Dermis microvascular lymphatic vessel endothelial cell (primary cell): ENCODE results near the gene EEF2KMT. TPM values are rescaled to one million over a fixed set of nuclear protein-coding genes. Genes with fewer than 3 reads are reported as not detected.
A peak's percentile ranks its signal among the peaks of the same experiment; 100 is the strongest.
"Not testable (repeated sequence)": the region's sequence is repeated elsewhere in the genome, so short reads cannot be mapped to it uniquely, and the experiment has no call there.

ENCODE experiments used
- DNase-seq, 2 donors: peaks; one replicate each; pipeline versions ENCODE4 v3.0.0 to v3.0.0-alpha.2; 2010; ENCODE audit warnings: low read depth in 2 of 2
- total RNA-seq: library from RNA; depleted of rRNA; stranded (reverse); fragments of >200 nt; gene quantifications from 2 replicates; pipeline ENCODE4 v1.2.1, GENCODE V29; 2014

The EEF2KMT gene
- total RNA-seq, 1 donor from 2014 or later, result 6.4 TPM

GRCh38 chr16:5071681-5072333, 25.8 kb downstream of the EEF2KMT start, which contains the start of gene ALG1:
ALG1 (plus strand) TSS chr16:5071843; CDS start chr16:5071850, 7 bp downstream.
- DNase-seq, result peak; percentile 74 to 87

DNA sequence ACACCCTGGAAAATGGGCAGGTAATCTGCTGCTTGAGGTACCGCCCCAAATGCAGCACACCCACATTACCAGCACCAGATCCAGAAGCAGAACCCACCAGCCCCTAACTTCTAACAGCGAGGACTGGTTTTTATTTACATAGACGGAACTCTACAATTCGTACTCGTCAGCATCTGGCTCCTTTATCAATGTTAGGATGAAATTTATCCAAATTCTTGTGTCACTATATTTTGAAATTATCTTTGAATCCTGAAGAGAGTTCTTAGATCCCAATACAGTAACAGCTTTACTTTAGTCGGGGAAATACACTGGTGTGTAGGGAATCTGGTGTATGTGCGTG, 26.3 kb downstream of the EEF2KMT start:
- no peak for DNase-seq

DNA sequence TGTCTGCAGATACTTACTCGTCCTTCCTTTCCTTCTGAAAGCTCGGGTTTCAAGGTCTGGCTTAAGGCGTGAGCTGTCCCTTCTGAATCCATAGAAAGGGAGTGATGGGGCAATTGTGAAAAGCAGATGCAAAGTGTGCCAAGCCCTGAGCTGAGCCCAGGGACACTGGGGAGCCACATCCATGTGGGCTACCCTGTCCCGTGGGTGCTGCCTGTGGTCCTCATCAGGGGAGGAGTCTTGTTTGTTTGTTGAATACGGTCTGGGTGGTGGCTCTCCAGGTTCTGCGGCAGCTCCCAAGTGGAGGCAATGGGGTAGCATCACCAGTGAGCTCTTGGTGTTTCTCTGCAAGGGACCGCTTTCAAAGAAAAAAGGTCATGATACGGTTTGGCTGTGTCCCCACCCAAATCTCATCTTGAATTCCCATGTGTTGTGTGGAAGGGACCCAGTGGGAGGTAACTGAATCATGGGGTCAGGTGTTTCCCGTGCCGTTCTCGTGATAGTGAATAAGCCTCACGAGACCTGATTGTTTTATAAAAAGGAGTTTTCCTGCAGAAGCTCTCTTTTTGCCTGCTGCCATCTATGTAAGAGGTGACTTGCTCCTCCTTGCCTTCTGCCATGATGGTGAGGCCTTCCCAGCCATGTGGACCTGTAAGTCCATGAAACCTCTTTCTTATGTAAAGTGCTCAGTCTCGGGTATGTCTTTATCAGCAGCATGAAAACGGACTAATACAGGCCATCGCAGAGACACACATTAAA, 27.0 kb downstream of the EEF2KMT start:
- DNase-seq, result no peak

DNA sequence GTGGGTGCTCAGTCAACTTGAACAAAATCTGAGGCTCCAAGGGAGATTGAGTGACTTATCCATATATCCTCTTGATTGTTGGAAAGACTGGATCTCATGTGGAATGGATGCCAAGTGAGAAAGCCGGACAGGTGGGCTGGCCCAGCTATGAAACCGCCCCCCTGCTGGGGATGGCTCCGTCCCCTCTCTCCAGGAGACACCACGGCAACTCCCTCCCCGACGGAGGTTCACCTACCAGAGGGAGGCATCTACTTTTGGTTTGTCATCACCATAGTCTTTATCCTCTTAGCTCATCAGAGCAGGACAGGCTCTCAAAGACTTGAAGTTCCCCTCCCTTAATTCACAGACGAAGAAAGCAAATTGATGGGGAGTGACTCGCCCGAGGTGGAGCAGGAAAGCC, 27.7 kb downstream of the EEF2KMT start:
- DNase-seq, result no peak

DNA sequence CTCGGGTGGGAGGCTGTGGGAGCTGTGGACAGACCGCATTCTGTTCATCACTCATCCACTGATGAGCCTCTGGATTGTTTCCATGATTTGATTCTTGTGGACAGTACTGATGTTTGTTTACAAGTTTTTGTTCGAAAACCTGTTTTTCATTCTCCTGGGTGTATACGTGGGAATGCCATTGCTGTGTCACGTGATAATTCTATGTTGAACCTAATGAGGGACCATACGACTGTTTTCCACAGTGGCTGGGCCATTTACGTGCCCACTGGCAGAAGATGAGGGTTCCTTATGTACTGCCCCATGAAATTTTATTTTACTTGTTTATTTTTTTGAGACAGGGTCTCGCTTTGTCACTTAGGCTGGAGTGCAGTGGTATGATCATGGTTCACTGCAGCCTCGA, 28.5 kb downstream of the EEF2KMT start:
- DNase-seq, result no peak

DNA sequence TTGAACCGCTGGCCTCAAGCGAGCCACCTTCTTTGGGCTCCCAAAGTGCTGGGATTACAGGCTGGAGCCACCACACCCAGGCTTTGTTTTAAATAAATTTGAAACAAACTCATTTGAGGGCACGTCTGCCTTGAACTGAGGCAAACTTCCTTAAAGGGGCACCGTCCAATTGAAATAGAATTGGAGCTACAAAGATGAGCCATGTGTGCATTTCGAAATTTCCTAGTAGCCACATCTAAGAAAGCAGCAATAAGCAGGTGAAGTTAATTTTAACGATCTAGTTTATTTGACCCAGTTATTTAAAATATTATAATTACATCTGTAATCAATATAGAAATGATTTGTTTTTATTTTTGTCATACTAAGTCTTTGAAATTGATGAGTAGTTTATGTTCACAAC, 31.1 kb downstream of the EEF2KMT start:
- DNase-seq, result no peak

- DNase-seq, result no peak
Measured at GRCh38 chr16:5065813-5066212, 31.8 kb downstream of the EEF2KMT start, which contains the start of gene C16orf89. C16orf89 (minus strand) TSS chr16:5065956; CDS start chr16:5065908, 48 bp downstream.

DNA sequence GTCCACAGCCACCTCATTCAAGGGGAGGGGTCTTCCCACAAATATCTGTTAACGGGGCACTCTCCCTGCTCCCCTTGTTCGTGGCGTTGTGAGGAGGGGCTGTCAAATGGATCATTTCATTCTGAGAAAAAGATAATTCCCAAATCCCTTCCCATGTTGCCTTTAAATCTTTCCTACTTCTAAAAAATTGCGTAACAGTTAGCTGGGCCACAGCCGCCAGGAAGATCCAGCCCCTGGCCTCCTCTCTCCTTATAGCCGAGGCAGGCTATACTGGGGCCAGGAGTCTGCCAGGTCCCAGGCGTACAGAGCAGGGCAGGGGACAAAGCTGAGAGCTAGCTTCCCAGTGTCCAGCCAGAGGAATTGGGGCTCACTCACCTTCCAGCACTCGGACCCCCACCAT, 32.3 kb downstream of the EEF2KMT start:
- DNase-seq, result no peak

DNA sequence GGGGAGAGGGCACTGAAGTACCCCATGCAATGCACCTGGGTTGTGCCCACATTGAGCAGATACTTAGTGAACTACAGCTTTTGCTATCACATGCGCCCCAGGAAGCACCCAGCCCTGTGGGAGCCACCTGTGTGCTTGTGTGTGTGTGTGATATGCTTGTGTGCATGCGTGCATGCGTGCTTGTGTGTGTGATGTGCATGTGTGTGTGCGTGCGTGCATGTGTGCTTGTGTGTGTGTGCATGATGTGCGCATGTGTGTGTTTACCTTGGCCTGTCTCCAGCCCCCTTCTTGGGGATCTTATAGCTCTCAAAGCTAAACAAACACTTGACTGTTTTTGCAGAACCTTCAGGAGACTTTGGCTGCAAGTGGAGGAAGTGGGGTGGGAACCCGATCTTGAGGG, 32.7 kb downstream of the EEF2KMT start:
- no peak for DNase-seq

- DNase-seq, result no peak
Measured at GRCh38 chr16:5062790-5063765, 34.5 kb downstream of the EEF2KMT start.

DNA sequence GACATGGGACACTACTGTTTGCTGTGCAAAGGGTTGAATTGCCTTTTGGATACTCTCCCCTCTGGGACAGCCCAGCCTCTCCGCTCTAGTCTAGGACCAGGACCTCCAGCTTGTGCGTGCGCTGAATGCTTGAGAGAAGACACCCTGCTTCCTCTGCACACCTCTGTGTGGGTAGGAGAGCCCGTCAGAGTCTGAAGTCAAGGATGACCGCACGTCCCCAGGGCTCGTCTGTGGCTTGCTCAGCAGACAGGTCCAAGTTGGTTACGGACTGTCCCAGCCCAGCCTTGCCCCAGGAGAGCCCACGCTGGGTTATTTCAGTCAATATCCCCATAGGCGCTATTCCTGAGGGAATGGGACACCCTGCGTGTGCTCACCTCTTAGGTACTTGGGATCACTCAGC, 35.5 kb downstream of the EEF2KMT start:
- DNase-seq, result no peak

DNA sequence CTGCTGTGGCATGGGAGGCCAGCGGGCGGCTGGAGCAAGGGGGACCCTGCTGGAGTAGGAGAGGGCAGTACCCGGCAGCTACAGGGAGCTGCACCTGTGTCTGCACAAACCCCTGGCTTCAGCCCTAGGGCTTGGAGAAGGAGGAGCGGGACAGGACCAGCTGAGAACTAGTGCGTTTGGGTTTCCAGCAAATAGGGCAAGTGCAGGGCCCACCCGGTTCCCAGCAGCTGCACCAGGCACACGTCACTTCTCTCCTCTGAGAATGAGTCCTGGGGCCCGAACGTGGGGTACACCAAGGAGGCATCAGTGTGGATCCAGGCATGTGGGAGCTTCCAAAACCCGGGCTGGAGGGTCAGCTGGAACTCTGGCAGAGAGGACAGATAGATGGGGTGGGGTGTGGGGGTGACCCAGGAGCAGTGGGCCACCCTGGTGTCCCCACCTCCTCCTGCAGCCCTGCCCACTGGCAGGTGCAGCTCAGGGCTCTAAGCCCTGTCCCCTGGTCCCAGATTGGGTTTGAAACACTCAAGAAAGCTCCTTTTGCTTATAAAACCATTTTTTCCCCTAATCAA, 37.4 kb downstream of the EEF2KMT start:
- DNase-seq, result no peak

- DNase-seq, result no peak
Measured at GRCh38 chr16:5059386-5060072, 38.1 kb downstream of the EEF2KMT start.

- DNase-seq, result peak in 1 of 2 donors; percentile 21
Measured at GRCh38 chr16:5058476-5058875, 39.1 kb downstream of the EEF2KMT start.

DNA sequence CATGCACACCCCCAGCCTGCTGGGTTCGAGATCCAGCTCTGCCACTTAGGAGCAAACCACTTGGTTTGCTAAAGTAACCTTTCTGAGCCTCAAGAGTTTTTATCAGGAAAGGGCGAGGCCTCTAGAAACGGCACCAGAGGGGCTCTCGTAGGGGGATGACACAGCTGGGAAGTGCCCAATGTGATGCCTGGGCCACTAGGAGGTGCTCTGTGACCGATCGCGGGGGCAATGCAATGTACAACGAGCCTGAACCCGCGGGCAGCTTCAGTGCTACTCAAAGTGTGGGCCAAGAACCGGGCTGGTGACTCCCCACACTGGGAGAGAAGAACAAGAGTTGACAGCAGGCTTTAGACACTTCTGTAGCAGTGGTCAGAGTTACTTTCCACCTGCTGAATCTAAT, 41.2 kb downstream of the EEF2KMT start:
- peak; percentile 10 to 40 for DNase-seq

DNA sequence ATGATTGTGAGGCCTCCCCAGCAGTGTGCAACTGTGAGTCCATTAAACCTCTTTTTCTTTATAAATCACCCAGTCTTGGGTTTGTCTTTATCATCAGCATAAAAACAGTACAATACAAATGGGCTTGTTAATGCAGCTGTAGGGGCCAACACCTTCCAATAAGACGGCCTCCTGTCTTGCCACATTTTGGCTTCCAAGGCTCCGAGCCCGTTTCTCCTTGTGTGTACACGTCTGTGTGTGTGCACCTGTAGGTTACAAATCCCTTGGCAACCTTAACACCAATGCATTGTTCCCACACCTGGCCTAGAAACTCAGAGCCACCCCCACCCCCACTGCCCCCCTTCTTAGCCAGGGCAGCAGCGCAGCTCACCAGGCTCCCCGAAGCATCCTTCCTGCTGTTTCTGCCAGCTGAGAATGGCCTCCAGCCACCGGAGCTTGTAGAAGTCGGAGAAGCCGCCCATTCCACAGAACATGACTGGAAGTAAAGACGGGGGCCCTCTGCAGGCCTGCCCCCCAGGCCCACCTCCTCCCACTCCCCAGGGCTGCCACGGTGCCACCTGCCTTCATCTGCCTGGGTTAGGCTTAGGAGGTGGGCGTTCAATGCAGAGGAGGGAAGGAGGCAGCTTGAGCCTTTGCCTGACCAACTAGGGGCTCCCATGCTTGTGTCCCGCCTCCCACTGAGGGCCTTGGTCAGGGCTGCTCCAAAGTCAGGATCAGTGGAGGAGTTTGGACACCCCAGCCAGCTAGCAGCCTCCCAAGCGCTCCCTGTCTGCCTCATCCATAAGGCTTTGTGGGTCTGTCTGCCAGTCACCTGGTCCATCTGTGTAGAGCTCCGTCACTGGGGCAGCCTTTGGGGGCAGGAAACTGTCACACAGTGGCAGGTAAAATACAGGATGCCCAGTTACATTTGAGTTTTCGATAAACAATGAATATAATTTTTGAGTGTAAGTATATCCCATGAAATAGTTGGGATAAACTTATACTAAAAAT, 42.4 kb downstream of the EEF2KMT start:
- no peak for DNase-seq

DNA sequence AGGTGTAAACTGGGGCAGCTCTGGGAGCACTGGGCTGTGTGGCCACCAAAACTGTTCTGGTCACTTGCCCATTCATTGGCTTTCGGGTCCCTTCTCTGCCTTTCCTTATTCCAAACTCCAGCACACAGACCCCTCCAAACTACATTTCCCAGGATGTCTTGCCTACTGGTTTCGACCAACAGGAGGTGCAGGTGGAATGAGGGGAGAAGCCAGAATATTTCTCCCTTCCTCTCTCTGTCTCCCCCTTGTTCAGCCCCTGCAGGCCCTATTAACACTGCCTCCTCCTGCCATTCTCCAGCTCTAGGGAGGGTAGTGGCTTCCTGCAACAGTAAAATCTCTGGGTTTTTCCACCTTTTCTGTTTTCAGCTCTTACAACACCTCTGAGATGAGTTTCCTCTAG, 50.7 kb downstream of the EEF2KMT start:
- DNase-seq, result no peak

GRCh38 chr16:5045499-5046115, 52.0 kb downstream of the EEF2KMT start:
- DNase-seq, result no peak

GRCh38 chr16:5044581-5044980, 53.0 kb downstream of the EEF2KMT start:
- not testable (repeated sequence) for DNase-seq
